ENCODE data around the gene NLRP14.
A peak's percentile ranks its signal among the peaks of the same experiment; 100 is the strongest.

NLRP14 gene

GRCh38 chr11:7020183-7020917 is at the start of gene NLRP14, which contains the start of gene ZNF214:
TSS of gene NLRP14 (plus strand) at chr11:7020479. CDS start at chr11:7038587, 18,108 bp downstream.
TSS of gene ZNF214 (minus strand) at chr11:7020346. CDS start at chr11:7002835, 17,511 bp downstream.
- peak; percentile 92 for DNase-seq (ENCODE audit: low spot score)

- no peak for DNase-seq (ENCODE audit: low spot score)
These were observed 40.9 kb upstream of the NLRP14 start for GRCh38 chr11:6979365-6979764.

- DNase-seq (ENCODE audit: low spot score) = no peak
These were observed 33.8 kb upstream of the NLRP14 start for GRCh38 chr11:6986487-6986886.

DNA sequence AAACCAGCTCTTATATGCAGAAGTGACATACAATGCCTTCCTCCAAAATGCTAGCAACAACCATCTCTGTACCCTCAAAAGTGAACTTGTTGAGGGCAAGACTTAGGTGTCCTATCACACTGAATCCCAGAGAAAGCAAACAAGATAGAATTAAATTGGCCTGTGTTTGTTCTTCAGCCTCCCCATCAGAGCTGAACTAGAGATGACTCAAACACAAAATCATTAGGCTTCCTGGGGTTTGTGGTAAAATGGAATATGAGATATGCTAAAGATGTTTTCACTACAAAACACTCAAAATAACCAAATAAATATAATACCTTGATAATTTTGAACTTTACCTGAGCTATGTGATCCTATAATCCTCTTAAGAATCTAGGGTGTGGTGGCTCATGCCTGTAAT is 31.8 kb upstream of the NLRP14 start:
- no peak for DNase-seq (ENCODE audit: low spot score)

DNA sequence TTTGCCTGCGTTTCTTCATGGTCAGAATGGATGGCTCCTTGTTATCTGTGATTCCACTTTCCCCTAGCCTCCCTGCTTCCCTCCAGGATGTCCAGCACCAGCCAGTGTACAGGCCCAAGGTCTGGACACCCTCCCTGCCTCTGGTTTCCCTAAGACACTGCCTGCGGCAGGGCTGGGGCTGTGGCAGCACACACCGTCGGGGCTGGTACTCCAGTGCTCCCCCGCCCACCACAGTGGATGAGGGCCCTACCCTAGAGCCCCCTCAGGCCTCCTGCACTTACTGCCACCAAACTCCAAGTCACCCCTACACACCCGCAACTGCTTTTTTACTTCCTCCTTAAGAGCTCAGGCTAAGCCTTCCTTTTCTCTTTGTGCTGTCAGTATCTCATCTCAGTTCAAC is 29.1 kb upstream of the NLRP14 start:
- DNase-seq (ENCODE audit: low spot score) = no peak

GRCh38 chr11:6992026-6992425 is 28.3 kb upstream of the NLRP14 start:
- no peak for DNase-seq (ENCODE audit: low spot score)

- DNase-seq (ENCODE audit: low spot score) = no peak
These were observed 27.5 kb upstream of the NLRP14 start for GRCh38 chr11:6992457-6993417.

DNA sequence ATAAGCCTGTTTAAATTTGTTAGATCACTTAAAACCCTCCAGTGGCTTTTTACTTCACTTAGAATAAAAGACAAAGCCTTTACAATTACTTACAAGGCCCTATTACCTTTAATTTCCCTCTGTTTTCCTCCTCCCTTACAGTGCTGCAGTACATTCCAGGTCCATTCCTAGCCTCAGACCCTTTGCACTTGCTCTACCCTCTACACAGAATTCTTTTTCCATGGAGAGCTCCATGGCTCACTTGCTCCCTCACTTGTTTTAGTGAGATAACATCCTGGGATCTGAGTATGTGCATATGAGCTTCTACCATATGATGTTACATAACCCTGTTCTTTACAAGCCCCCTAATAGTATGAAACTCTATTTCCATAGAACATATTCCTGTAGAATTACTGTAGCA is 24.6 kb upstream of the NLRP14 start:
- no peak for DNase-seq (ENCODE audit: low spot score)

DNA sequence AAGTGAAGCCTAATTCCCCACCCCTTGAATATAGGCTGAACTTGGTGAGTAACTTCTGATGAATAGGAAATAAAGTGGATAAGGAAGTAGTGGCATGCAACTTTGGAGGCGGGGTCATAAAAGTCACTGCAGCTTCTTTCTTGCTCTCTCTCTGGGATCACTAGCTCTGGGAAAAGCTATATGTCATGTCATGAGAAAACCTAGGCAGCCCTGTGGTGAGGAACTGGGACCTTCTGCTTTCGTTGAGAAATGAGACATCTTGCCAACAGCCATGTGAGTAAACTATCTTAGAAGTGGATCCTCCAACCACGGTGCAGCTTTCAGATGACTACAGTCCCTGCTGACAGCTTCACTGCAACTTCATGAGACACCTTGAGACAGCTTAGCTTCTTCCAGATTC is 15.8 kb upstream of the NLRP14 start:
- peak; percentile 21 for DNase-seq (ENCODE audit: low spot score)

GRCh38 chr11:7014118-7014517 is 6.2 kb upstream of the NLRP14 start:
- no peak for DNase-seq (ENCODE audit: low spot score)

DNA sequence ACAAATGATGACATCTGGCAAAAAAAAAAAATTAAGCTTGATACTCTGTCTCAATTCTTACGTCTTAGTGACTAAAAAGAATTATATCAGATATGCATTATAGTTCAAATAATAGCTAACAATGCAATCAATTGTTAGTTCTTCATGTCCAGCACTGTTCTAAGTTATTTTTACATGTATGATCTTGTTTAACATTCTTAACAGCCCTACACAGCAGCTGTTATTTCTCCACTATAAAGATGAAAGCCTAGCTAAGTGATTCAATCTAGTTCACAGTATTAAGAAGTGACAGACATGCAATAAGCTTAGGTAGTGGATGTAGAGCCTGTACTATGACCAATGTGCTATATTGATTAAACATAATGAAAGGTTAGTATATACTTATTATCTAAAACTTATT is 4.3 kb upstream of the NLRP14 start:
- no peak for DNase-seq (ENCODE audit: low spot score)

GRCh38 chr11:7019500-7020182 is 638 bp upstream of the NLRP14 start:
- DNase-seq (ENCODE audit: low spot score) = no peak

GRCh38 chr11:7021318-7021717 is 1.0 kb downstream of the NLRP14 start:
- DNase-seq (ENCODE audit: low spot score) = no peak

DNA sequence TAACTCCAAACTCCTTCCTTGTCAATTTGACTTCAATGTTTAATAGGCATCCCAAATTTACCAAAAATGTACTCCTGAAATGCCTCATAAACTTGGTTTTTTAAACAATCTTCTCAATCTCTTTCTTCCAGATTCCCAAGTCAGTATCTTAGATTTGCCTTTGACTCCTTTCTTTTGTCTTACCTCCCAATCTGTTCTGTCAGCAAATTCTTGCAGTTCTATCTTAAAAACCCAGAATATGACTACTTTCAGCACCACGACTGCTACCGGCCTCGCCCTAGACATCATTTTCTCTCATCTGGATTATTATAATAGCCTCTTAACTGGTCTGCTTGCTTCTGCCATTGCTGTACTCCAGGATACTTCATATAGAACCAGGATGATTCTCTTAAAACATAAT is 7.9 kb downstream of the NLRP14 start:
- DNase-seq (ENCODE audit: low spot score) = no peak

GRCh38 chr11:7030836-7031235 is 10.6 kb downstream of the NLRP14 start:
- DNase-seq (ENCODE audit: low spot score) = no peak

GRCh38 chr11:7031471-7031871 is 11.2 kb downstream of the NLRP14 start:
- no peak for DNase-seq (ENCODE audit: low spot score)

DNA sequence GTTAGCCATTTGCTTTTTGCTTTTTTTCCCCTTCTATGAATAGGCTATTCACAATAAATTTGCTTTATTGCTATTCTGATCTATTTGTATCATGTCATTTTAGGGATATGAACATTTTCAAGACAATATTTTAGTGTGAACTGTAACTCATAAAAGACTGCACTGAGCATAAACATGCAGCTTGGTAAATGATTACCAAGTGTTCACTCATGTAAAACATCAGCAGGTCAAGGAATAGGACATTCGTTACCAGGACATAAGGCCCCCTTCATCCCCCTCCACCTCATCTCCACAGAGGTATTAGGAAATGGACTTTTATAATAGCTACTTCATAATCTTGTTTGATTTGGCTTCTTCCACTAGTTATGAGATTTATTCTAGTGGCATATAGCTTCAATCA is 12.4 kb downstream of the NLRP14 start:
- no peak for DNase-seq (ENCODE audit: low spot score)

GRCh38 chr11:7034019-7034418 is 13.7 kb downstream of the NLRP14 start:
- DNase-seq (ENCODE audit: low spot score) = no peak

GRCh38 chr11:7046474-7047175 is 26.3 kb downstream of the NLRP14 start:
- DNase-seq (ENCODE audit: low spot score) = no peak

GRCh38 chr11:7050191-7050590 is 29.9 kb downstream of the NLRP14 start:
- DNase-seq (ENCODE audit: low spot score) = no peak

DNA sequence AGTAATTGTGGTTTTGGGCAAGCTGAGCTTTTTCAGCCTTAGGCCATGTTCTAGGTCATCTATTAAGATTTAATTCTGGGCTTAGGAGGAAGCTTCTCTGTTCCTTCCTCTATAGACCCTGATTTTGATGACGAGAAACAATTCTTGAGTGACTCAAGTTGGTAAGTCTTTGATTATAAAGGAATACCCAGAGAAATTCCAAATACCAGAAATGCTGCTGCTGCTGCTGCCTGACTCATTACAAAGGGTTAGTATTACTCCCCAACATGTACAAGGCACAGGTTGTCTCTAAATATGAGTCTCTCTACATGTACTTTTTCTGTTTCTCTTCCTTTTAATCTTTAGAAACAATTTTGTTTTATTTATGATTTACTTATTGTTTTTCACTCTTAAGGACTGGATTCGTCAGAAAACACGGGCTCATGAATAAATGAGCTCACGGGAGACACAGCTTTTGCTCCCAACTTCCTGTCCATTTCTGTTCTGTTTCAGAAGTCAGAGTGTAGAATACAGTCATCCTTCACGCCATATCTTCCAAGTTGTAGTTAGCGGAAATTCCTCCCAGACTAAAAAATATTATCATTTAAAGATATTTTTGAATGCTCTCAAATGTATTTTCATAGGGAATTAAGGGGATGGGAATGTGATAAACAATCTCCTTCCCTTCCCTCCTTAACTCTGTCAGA is 36.7 kb downstream of the NLRP14 start:
- no peak for DNase-seq (ENCODE audit: low spot score)

Data from Ammon's horn (tissue), 1 donor.